NCI-H82 treated with DMSO at 0.1 percent for 48 hours (cell line): ENCODE results near the gene WDR6.

Experiments used
- DNase-seq: peaks from one replicate; lab custom pipeline; 2025; ENCODE audit not compliant: unreplicated experiment; lab: John Stamatoyannopoulos, UW

The WDR6 gene

GRCh38 chr3:49007068-49007770, at the start of gene WDR6:
TSS of gene WDR6 (plus strand) at chr3:49007391. CDS start at chr3:49007432, 41 bp downstream.
- DNase-seq: peak; percentile 88

- no peak for DNase-seq
These were observed 46.3 kb upstream of the WDR6 start for GRCh38 chr3:48960841-48961413.

GRCh38 chr3:48962340-48962739, 44.9 kb upstream of the WDR6 start:
- no peak for DNase-seq

GRCh38 chr3:48962939-48963338, 44.3 kb upstream of the WDR6 start:
- no peak for DNase-seq

- DNase-seq: no peak
These were observed 43.6 kb upstream of the WDR6 start for GRCh38 chr3:48963591-48963990.

- no peak for DNase-seq
These were observed 40.8 kb upstream of the WDR6 start for GRCh38 chr3:48966367-48966766.

- no peak for DNase-seq
These were observed 40.3 kb upstream of the WDR6 start for GRCh38 chr3:48966876-48967361.

GRCh38 chr3:48970586-48970985, 36.6 kb upstream of the WDR6 start:
- DNase-seq: no peak

GRCh38 chr3:48974076-48974864, 32.9 kb upstream of the WDR6 start:
- DNase-seq: no peak

GRCh38 chr3:48979451-48979850, 27.7 kb upstream of the WDR6 start:
- DNase-seq: no peak

GRCh38 chr3:48980295-48980694, 26.9 kb upstream of the WDR6 start:
- no peak for DNase-seq

GRCh38 chr3:48982016-48982415, 25.2 kb upstream of the WDR6 start:
- DNase-seq: no peak

GRCh38 chr3:48982686-48983085, 24.5 kb upstream of the WDR6 start:
- DNase-seq: no peak

- no peak for DNase-seq
These were observed 24.1 kb upstream of the WDR6 start for GRCh38 chr3:48983096-48983495.

GRCh38 chr3:48984663-48985062, 22.5 kb upstream of the WDR6 start:
- DNase-seq: no peak

- DNase-seq: no peak
These were observed 21.3 kb upstream of the WDR6 start for GRCh38 chr3:48985831-48986376.

- no peak for DNase-seq
These were observed 17.9 kb upstream of the WDR6 start for GRCh38 chr3:48989126-48989795.

GRCh38 chr3:48989796-48990635, 17.2 kb upstream of the WDR6 start, which contains the start of gene P4HTM:
TSS of gene P4HTM (plus strand) at chr3:48990241. CDS start at chr3:48990257, 16 bp downstream.
- DNase-seq: peak; percentile 5

GRCh38 chr3:48990636-48991469, 16.3 kb upstream of the WDR6 start:
- no peak for DNase-seq
